Esophagus squamous epithelium (tissue), 4 donors: ENCODE data around the gene ING5.

Source experiments
- CTCF ChIP-seq, 6 experiments: fragments of 450-650 bp in 4 of 6; fragments of 200-600 bp in 2 of 6; sonication (generic) in 2 of 6; IDR thresholded peaks; one replicate each; pipeline ENCODE4 v1.5.1; 2016 to 2019; ENCODE audit warnings: antibody characterized with exemption in 6 of 6, mild to moderate bottlenecking in 4 of 6, moderate library complexity in 4 of 6
- POLR2A ChIP-seq, 4 donors: fragments of 450-650 bp; IDR thresholded peaks; one replicate each; pipeline ENCODE4 v1.6.1; 2017; ENCODE audit warnings: antibody characterized with exemption in 4 of 4, mild to moderate bottlenecking in 4 of 4, moderate library complexity in 3 of 4

DNA sequence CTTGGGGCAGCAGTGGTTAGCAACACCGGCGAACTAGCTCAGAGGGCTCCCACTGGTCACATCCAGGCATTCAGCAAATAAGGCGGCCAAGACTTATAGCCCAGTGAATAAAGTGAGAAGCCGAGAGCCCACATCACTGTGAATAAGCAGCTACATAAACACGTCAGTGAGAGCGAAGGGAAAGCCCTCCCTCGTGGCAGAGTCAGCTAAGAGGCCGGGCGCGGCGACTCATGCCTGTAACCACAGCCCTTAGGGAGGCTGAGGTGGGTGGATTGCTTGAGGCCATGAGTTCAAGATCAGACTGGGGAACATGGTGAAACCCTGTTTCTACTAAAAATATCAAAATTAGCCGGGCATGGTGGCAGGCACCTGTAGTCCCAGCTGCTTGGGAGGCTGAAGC lies 37.8 kb downstream of the ING5 start:
- TF ChIP-seq CTCF (IDR thresholded peaks at IDR 0.05) (no peak), POLR2A (IDR thresholded peaks at IDR 0.05) (no peak)
